ENCODE results near the gene PSIP1.

DNA sequence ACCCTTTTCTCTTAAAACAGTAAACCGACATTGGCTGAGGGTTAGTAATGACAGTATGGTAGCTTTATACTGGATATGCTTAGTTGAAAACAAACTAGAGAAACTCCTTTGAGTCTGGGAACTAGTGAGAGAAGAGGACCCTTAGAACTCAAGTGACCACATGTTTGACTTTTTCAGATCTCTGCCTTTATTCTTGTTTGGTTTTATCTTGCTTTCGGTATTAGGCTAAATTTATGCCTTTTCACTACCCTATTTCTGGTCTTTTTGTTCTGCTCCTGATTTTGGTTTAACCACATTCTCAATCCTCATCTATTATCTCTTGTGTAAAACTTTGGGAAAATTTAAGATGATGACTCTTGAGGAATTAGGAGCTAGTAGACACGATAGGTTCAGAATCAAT is 77.1 kb downstream of the PSIP1 start:
- TF ChIP-seq, protein P1, sequence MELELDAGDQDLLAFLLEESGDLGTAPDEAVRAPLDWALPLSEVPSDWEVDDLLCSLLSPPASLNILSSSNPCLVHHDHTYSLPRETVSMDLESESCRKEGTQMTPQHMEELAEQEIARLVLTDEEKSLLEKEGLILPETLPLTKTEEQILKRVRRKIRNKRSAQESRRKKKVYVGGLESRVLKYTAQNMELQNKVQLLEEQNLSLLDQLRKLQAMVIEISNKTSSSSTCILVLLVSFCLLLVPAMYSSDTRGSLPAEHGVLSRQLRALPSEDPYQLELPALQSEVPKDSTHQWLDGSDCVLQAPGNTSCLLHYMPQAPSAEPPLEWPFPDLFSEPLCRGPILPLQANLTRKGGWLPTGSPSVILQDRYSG (tag; conservative IDR thresholded peaks at IDR 0.05; ENCODE audit: low read depth) = no peak
- TF ChIP-seq, protein P2, sequence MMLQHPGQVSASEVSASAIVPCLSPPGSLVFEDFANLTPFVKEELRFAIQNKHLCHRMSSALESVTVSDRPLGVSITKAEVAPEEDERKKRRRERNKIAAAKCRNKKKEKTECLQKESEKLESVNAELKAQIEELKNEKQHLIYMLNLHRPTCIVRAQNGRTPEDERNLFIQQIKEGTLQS (IDR thresholded peaks at IDR 0.05) = no peak
- TF ChIP-seq, protein P2 (CRISPR knock-in tag; conservative IDR thresholded peaks at IDR 0.05) = no peak
- TF ChIP-seq POLR2AphosphoS5 (IDR thresholded peaks at IDR 0.05; ENCODE audit: control insufficient read depth, insufficient read depth, low read depth, low read length) (no peak), TBL1XR1 (IDR thresholded peaks at IDR 0.05; ENCODE audit: low read length in 2 of 2) (no peak), OTX1 (CRISPR knock-in tag; IDR thresholded peaks at IDR 0.05) (no peak), SMAD1 (IDR thresholded peaks at IDR 0.05; ENCODE audit: low read depth, low read length, partially characterized antibody) (no peak), EZH2 (IDR thresholded peaks at IDR 0.05; ENCODE audit: borderline replicate concordance, low read depth, low read length) (no peak), SMARCC2 (IDR thresholded peaks at IDR 0.05; ENCODE audit: low read depth) (no peak)
- TF ChIP-seq, protein P3, sequence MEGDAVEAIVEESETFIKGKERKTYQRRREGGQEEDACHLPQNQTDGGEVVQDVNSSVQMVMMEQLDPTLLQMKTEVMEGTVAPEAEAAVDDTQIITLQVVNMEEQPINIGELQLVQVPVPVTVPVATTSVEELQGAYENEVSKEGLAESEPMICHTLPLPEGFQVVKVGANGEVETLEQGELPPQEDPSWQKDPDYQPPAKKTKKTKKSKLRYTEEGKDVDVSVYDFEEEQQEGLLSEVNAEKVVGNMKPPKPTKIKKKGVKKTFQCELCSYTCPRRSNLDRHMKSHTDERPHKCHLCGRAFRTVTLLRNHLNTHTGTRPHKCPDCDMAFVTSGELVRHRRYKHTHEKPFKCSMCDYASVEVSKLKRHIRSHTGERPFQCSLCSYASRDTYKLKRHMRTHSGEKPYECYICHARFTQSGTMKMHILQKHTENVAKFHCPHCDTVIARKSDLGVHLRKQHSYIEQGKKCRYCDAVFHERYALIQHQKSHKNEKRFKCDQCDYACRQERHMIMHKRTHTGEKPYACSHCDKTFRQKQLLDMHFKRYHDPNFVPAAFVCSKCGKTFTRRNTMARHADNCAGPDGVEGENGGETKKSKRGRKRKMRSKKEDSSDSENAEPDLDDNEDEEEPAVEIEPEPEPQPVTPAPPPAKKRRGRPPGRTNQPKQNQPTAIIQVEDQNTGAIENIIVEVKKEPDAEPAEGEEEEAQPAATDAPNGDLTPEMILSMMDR (IDR thresholded peaks at IDR 0.05 in 2 of 3, conservative IDR thresholded peaks at IDR 0.05 in 1 of 3; ENCODE audit: insufficient read depth in 2 of 3, low read depth in 1 of 3, low read length in 3 of 3) = no peak
- TF ChIP-seq, protein P4, sequence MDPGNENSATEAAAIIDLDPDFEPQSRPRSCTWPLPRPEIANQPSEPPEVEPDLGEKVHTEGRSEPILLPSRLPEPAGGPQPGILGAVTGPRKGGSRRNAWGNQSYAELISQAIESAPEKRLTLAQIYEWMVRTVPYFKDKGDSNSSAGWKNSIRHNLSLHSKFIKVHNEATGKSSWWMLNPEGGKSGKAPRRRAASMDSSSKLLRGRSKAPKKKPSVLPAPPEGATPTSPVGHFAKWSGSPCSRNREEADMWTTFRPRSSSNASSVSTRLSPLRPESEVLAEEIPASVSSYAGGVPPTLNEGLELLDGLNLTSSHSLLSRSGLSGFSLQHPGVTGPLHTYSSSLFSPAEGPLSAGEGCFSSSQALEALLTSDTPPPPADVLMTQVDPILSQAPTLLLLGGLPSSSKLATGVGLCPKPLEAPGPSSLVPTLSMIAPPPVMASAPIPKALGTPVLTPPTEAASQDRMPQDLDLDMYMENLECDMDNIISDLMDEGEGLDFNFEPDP (CRISPR knock-in tag; IDR thresholded peaks at IDR 0.05) = no peak
- TF ChIP-seq, protein P5, sequence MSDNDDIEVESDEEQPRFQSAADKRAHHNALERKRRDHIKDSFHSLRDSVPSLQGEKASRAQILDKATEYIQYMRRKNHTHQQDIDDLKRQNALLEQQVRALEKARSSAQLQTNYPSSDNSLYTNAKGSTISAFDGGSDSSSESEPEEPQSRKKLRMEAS (CRISPR knock-in tag; IDR thresholded peaks at IDR 0.05) = no peak
- TF ChIP-seq, protein P6, sequence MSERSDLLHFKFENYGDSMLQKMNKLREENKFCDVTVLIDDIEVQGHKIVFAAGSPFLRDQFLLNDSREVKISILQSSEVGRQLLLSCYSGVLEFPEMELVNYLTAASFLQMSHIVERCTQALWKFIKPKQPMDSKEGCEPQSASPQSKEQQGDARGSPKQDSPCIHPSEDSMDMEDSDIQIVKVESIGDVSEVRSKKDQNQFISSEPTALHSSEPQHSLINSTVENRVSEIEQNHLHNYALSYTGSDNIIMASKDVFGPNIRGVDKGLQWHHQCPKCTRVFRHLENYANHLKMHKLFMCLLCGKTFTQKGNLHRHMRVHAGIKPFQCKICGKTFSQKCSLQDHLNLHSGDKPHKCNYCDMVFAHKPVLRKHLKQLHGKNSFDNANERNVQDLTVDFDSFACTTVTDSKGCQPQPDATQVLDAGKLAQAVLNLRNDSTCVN (CRISPR knock-in tag; IDR thresholded peaks at IDR 0.05) = no peak

Data from K562 (cell line).